Measurements from ENCODE around the gene ARPC1A. TPM values are rescaled to one million over a fixed set of nuclear protein-coding genes. Genes with fewer than 3 reads are reported as not detected.

The ARPC1A gene
- total RNA-seq, 2 experiments from 2014 or later, result 77.9 to 80.4 TPM

Other genes with a start within 250 kb of the ARPC1A start
- 10 to 100 TPM; 14.0 to 14.4 TPM for gene SMURF1, start 181.8 kb upstream of the ARPC1A start, total RNA-seq
- not detected for gene KPNA7, start 117.8 kb upstream of the ARPC1A start, total RNA-seq
- gene MYH16, start 53.1 kb upstream of the ARPC1A start, total RNA-seq, result not detected
- 100 to 1,000 TPM; 267 to 276 TPM for gene ARPC1B, start 48.8 kb downstream of the ARPC1A start, total RNA-seq
- 100 to 1,000 TPM; 207 to 213 TPM for gene PDAP1, start 82.7 kb downstream of the ARPC1A start, total RNA-seq
- 100 to 1,000 TPM; 173 to 180 TPM for gene BUD31, start 83.1 kb downstream of the ARPC1A start, total RNA-seq
- 1 to 10 TPM; 6.0 to 7.0 TPM for gene PTCD1, start 112.9 kb downstream of the ARPC1A start, total RNA-seq
- gene CPSF4, start 113.0 kb downstream of the ARPC1A start, total RNA-seq, result 10 to 100 TPM; 65.2 to 65.4 TPM
- gene ATP5MF, start 140.3 kb downstream of the ARPC1A start, total RNA-seq, result 100 to 1,000 TPM; 473 to 493 TPM
- 10 to 100 TPM; 13.1 to 14.4 TPM for gene ZNF789, start 147.0 kb downstream of the ARPC1A start, total RNA-seq
- gene ZNF394, start 174.4 kb downstream of the ARPC1A start, total RNA-seq, result 10 to 100 TPM; 27.2 to 31.2 TPM
- gene ZKSCAN5, start 178.8 kb downstream of the ARPC1A start, total RNA-seq, result 1 to 10 TPM; 8.6 to 9.0 TPM
- gene FAM200A, start 226.2 kb downstream of the ARPC1A start, total RNA-seq, result 1 to 10 TPM; 7.1 to 7.3 TPM
- gene ZNF655, start 232.7 kb downstream of the ARPC1A start, total RNA-seq, result 10 to 100 TPM; 54.9 to 57.1 TPM

All from activated CD8-positive, alpha-beta memory T cell treated with anti-CD3 and anti-CD28 coated beads for 36 hours (primary cell).